SU-DHL-6 (cell line): ENCODE results near the gene CBFA2T2.
A peak's percentile ranks its signal among the peaks of the same experiment; 100 is the strongest.

Experiments
- H2AFZ ChIP-seq: fragments of 200-600 bp; sonication (generic); 2 replicates; pipeline ENCODE4 v1.6.1; 2014; ENCODE audit warnings: low read depth, mild to moderate bottlenecking, moderate library complexity, mixed read lengths, antibody characterized with exemption, low read length; ENCODE audit not compliant: severe bottlenecking
- H3F3A ChIP-seq: fragments of 200-600 bp; shearing (Covaris generic); 2 replicates; pipeline ENCODE4 v1.6.0; 2016; ENCODE audit warnings: antibody characterized with exemption, mild to moderate bottlenecking; ENCODE audit not compliant: insufficient read depth
- H3K27ac ChIP-seq: fragments of 200-600 bp; sonication (generic); 2 replicates; pipeline ENCODE4 v1.5.1; 2016; ENCODE audit warnings: low read depth, mild to moderate bottlenecking, low read length, moderate library complexity, mixed read lengths
- H3K27me3 ChIP-seq: fragments of 200-600 bp; sonication (generic), shearing (Covaris generic); 2 replicates; pipeline ENCODE4 v1.6.0; 2014; ENCODE audit warnings: mild to moderate bottlenecking, low read length
- H3K36me3 ChIP-seq: fragments of 200-600 bp; sonication (generic); 2 replicates; pipeline ENCODE4 v1.6.1; 2014; ENCODE audit warnings: mild to moderate bottlenecking, low read length, mixed read lengths
- H3K4me2 ChIP-seq: fragments of 300-600, 200-600 bp; shearing (Covaris generic), sonication (generic); 2 replicates; pipeline ENCODE4 v1.6.0; 2014; ENCODE audit warnings: low read length, low read depth, mild to moderate bottlenecking; ENCODE audit not compliant: poor library complexity, severe bottlenecking
- H3K4me3 ChIP-seq: fragments of 200-600 bp; sonication (generic); 2 replicates; pipeline ENCODE4 v1.5.1; 2014; ENCODE audit warnings: antibody characterized with exemption, low read length, mild to moderate bottlenecking, mixed read lengths; ENCODE audit not compliant: insufficient read depth, poor library complexity, severe bottlenecking
- H3K79me2 ChIP-seq: fragments of 200-600 bp; sonication (generic); 2 replicates; pipeline ENCODE4 v1.6.1; 2014; ENCODE audit warnings: mild to moderate bottlenecking, low read length, moderate library complexity; ENCODE audit not compliant: insufficient read depth
- H3K9ac ChIP-seq: fragments of 200-600 bp; sonication (generic); 2 replicates; pipeline ENCODE4 v1.7.0; 2014; ENCODE audit warnings: mild to moderate bottlenecking, low read length
- H3K9me2 ChIP-seq: fragments of 200-600 bp; sonication (generic); replicated peaks from 2 replicates; pipeline ENCODE4 v1.6.1; 2014; ENCODE audit warnings: low read length; ENCODE audit not compliant: insufficient read depth
- H3K9me3 ChIP-seq: fragments of 200-600 bp; sonication (generic); 2 replicates; pipeline ENCODE4 v1.6.1; 2014; ENCODE audit warnings: low read length, mixed read lengths; ENCODE audit not compliant: insufficient read depth
- H4K20me1 ChIP-seq: fragments of 200-600 bp; sonication (generic); 2 replicates; pipeline ENCODE4 v1.6.1; 2014; ENCODE audit warnings: low read depth, mild to moderate bottlenecking, antibody characterized with exemption, low read length, moderate library complexity, mixed read lengths
- CTCF ChIP-seq: fragments of 200-600 bp; sonication (generic); IDR thresholded peaks from one replicate; pipeline ENCODE4 v1.5.1; 2017; ENCODE audit warnings: antibody characterized with exemption, mild to moderate bottlenecking, low read length, moderate library complexity; ENCODE audit not compliant: insufficient read depth, poor library complexity, severe bottlenecking
- EZH2phosphoT487 ChIP-seq: fragments of 200-600 bp; sonication (generic), shearing (Covaris generic); conservative IDR thresholded peaks from 2 replicates; pipeline ENCODE4 v1.6.1; 2018; ENCODE audit warnings: mild to moderate bottlenecking, antibody characterized with exemption, low read length, moderate library complexity, mixed read lengths

CBFA2T2 gene

DNA sequence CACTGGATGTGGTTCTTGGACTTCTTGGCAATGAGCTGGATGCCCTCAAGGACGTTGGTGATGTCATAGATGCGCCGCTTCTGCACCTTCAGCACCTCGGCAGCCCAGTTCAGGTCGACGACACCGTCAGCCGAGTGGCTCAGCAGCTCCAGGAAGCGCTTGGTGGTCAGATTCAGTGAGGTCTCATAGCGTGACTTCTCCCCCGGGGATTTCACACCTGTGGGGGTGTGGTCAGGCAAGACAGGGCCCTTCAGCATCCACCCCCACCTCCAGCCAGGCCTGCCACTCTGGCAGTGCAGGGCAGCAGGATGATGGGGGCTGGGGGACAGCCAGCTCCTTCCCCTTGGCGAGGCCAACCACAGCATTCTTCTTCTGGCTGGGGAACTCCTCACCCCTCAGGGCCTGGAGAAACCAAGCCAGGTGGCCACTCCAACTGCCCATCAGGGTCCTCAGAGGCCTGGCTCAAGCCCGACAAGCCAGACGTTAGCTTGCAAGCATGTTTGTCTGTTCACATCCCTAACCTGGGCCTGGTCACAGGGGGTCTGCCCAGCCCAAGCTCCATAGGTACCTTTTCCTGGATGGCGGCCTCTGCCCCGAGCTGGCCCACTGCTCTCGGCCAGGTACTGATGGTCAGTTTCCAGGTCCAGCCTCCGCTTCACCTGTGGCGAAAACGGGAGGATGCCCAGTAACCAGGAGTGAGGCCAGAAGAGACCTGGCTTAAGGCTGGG, 190.0 kb downstream of the CBFA2T2 start:
- H3K27me3 ChIP-seq: no peaks in the 10 kb centered on the region
- H2AFZ ChIP-seq: no peak overlapping the region
- H3F3A ChIP-seq: peaks cover 70% of the 10 kb centered on the region
- no peaks in the 10 kb centered on the region for H3K9me2 ChIP-seq
- no peak overlapping the region for H3K4me3 ChIP-seq
- peaks cover 48% of the 10 kb centered on the region for H3K79me2 ChIP-seq
- no peak for TF ChIP-seq EZH2phosphoT487
- no peak for TF ChIP-seq CTCF
- H3K9ac ChIP-seq: peak overlapping the region; percentile 52
- H3K36me3 ChIP-seq: 0 out of 2 replicates have a peak, but pooled peaks cover 10% of the 10 kb centered on the region
- H3K4me2 ChIP-seq: peak overlapping the region; percentile 61
- H4K20me1 ChIP-seq: no peaks in the 10 kb centered on the region
- no peaks in the 10 kb centered on the region for H3K9me3 ChIP-seq
- H3K27ac ChIP-seq: peak overlapping the region; percentile 94

GRCh38 chr20:33680686-33681085, 190.8 kb downstream of the CBFA2T2 start:
- Histone ChIP-seq H3K9ac (peak overlapping the region; percentile 52), H3K36me3 (0 out of 2 replicates have a peak, but pooled peaks cover 10% of the 10 kb centered on the region), H3K4me2 (peak overlapping the region; percentile 61), H3K27me3 (no peaks in the 10 kb centered on the region), H2AFZ (no peak overlapping the region), H3K27ac (peak overlapping the region; percentile 94), H3K4me3 (no peak overlapping the region), H4K20me1 (no peaks in the 10 kb centered on the region), H3K79me2 (peaks cover 51% of the 10 kb centered on the region), H3K9me2 (no peaks in the 10 kb centered on the region), H3F3A (peaks cover 70% of the 10 kb centered on the region), H3K9me3 (no peaks in the 10 kb centered on the region)
- TF ChIP-seq EZH2phosphoT487: no peak
- no peak for TF ChIP-seq CTCF

GRCh38 chr20:33681288-33681687, 191.4 kb downstream of the CBFA2T2 start:
- Histone ChIP-seq H3K4me2 (peak overlapping the region; percentile 61), H3K36me3 (0 out of 2 replicates have a peak, but pooled peaks cover 10% of the 10 kb centered on the region), H3K27me3 (no peaks in the 10 kb centered on the region), H3F3A (peaks cover 65% of the 10 kb centered on the region), H3K9me2 (no peaks in the 10 kb centered on the region), H3K27ac (peak overlapping the region; percentile 94), H3K9ac (peak overlapping the region; percentile 52; the same call in 1 of the 2 replicates), H3K9me3 (no peaks in the 10 kb centered on the region), H3K79me2 (peaks cover 51% of the 10 kb centered on the region), H3K4me3 (no peak overlapping the region), H2AFZ (no peak overlapping the region), H4K20me1 (no peaks in the 10 kb centered on the region)
- TF ChIP-seq CTCF (no peak), EZH2phosphoT487 (no peak)
